ENCODE results near the gene IL21.
"Not testable (repeated sequence)": the region's sequence is repeated elsewhere in the genome, so short reads cannot be mapped to it uniquely, and the experiment has no call there.

The IL21 gene

DNA sequence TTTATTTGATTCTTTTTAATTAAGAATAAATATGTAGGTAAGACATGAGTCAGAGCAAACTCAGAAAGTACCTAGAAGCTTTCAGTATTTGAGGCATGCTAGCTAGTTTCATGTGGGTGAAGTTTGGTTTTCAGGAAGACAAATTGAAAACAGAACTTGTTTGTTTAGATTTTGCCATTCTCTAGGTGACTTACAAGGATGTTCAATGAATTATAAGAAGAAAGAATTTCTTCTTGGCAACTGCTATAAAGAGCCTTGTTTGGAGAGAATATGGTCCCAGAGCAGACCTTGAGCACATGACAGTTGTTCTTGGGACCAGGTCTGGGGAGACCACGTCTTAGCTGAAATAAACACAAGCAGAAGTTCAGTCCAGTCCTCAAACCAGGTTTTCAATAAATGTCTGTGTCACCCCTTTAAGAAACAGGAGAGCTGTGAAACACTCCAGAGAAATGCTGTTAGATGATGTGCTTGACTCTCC lies 38.0 kb upstream of the IL21 start:
- TF ChIP-seq EZH2phosphoT487 (IDR thresholded peaks at IDR 0.05; ENCODE audit: borderline replicate concordance), result no peak
- TF ChIP-seq, protein P1, sequence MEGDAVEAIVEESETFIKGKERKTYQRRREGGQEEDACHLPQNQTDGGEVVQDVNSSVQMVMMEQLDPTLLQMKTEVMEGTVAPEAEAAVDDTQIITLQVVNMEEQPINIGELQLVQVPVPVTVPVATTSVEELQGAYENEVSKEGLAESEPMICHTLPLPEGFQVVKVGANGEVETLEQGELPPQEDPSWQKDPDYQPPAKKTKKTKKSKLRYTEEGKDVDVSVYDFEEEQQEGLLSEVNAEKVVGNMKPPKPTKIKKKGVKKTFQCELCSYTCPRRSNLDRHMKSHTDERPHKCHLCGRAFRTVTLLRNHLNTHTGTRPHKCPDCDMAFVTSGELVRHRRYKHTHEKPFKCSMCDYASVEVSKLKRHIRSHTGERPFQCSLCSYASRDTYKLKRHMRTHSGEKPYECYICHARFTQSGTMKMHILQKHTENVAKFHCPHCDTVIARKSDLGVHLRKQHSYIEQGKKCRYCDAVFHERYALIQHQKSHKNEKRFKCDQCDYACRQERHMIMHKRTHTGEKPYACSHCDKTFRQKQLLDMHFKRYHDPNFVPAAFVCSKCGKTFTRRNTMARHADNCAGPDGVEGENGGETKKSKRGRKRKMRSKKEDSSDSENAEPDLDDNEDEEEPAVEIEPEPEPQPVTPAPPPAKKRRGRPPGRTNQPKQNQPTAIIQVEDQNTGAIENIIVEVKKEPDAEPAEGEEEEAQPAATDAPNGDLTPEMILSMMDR (conservative IDR thresholded peaks at IDR 0.05; ENCODE audit: low read length), result no peak
- Histone ChIP-seq H3K4me3 (ENCODE audit: low read length, poor library complexity, severe bottlenecking) (no peak overlapping the region), H3K4me2 (ENCODE audit: low read depth, low read length, poor library complexity, severe bottlenecking) (no peak overlapping the region), H3F3A (ENCODE audit: low read depth) (no peaks in the 10 kb centered on the region), H3K9ac (ENCODE audit: low read depth, low read length, poor library complexity, severe bottlenecking) (no peak overlapping the region), H3K9me3 (ENCODE audit: insufficient read depth, low read depth, low read length) (no peaks in the 10 kb centered on the region), H3K27me3 (ENCODE audit: insufficient read depth, low read length, poor library complexity, severe bottlenecking) (no peaks in the 10 kb centered on the region), H3K79me2 (ENCODE audit: insufficient read depth, low read length) (no peaks in the 10 kb centered on the region), H3K4me1 (ENCODE audit: insufficient read depth, low read length, poor library complexity, severe bottlenecking) (no peaks in the 10 kb centered on the region), H3K9me2 (replicated peaks; ENCODE audit: low read depth, low read length) (no peaks in the 10 kb centered on the region), H2AFZ (ENCODE audit: low read length) (no peak overlapping the region), H3K36me3 (ENCODE audit: insufficient read depth, low read length) (no peaks in the 10 kb centered on the region), H4K20me1 (ENCODE audit: insufficient read depth, low read length, poor library complexity, severe bottlenecking) (no peaks in the 10 kb centered on the region)

DNA sequence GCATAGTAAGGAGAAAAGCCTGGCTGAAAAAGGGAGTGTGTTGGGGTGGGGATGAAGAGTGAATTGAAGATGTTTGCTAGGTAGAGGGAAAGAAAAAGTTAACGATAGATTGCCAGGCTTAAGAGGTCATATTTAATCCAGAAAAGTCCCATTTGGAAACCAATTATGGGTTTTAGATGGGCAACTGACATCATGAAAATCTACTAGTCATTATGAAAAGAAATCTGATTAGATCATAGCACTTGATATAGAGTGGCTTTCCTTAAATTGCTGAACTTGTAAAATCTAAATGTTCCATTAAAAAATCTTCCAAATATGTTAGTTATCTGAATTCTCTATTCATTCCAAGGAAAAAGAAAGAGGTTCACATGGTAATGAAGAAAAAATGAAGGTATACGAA lies 37.5 kb upstream of the IL21 start:
- Histone ChIP-seq H3K4me2 (ENCODE audit: low read depth, low read length, poor library complexity, severe bottlenecking) (no peak overlapping the region), H3K4me3 (ENCODE audit: low read length, poor library complexity, severe bottlenecking) (no peak overlapping the region), H3K79me2 (ENCODE audit: insufficient read depth, low read length) (no peaks in the 10 kb centered on the region), H4K20me1 (ENCODE audit: insufficient read depth, low read length, poor library complexity, severe bottlenecking) (no peaks in the 10 kb centered on the region), H3K9ac (ENCODE audit: low read depth, low read length, poor library complexity, severe bottlenecking) (no peak overlapping the region), H3K9me2 (replicated peaks; ENCODE audit: low read depth, low read length) (no peaks in the 10 kb centered on the region), H2AFZ (ENCODE audit: low read length) (no peak overlapping the region), H3K36me3 (ENCODE audit: insufficient read depth, low read length) (no peaks in the 10 kb centered on the region), H3K27me3 (ENCODE audit: insufficient read depth, low read length, poor library complexity, severe bottlenecking) (no peaks in the 10 kb centered on the region), H3K9me3 (ENCODE audit: insufficient read depth, low read depth, low read length) (no peaks in the 10 kb centered on the region), H3F3A (ENCODE audit: low read depth) (no peaks in the 10 kb centered on the region), H3K4me1 (ENCODE audit: insufficient read depth, low read length, poor library complexity, severe bottlenecking) (no peaks in the 10 kb centered on the region)
- TF ChIP-seq, protein P1 (conservative IDR thresholded peaks at IDR 0.05; ENCODE audit: low read length), result no peak
- no peak for TF ChIP-seq EZH2phosphoT487 (IDR thresholded peaks at IDR 0.05; ENCODE audit: borderline replicate concordance)

DNA sequence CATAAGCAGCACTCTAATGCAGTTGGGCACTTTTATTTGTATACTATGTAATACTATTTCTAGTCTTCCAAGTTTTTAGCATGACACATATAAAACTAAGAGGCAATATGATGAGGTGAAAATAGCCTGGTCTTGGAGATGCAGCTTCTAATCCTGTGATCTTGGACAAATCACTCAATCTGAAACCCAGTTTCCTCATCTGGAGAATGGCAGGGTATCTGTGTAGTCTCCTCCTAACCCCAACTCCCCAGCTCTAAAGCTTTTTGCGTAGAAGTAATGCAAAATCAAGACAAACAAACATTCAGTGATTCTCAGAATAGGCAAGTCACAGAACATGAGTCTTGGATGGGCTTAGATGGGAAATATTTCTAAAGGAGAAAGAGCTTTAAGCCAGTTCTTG lies 36.7 kb upstream of the IL21 start:
- Histone ChIP-seq H3K4me1 (ENCODE audit: insufficient read depth, low read length, poor library complexity, severe bottlenecking) (no peaks in the 10 kb centered on the region), H3K4me3 (ENCODE audit: low read length, poor library complexity, severe bottlenecking) (no peak overlapping the region), H3K36me3 (ENCODE audit: insufficient read depth, low read length) (no peaks in the 10 kb centered on the region), H3K9me2 (replicated peaks; ENCODE audit: low read depth, low read length) (no peaks in the 10 kb centered on the region), H3K9ac (ENCODE audit: low read depth, low read length, poor library complexity, severe bottlenecking) (no peak overlapping the region), H2AFZ (ENCODE audit: low read length) (no peak overlapping the region), H3K79me2 (ENCODE audit: insufficient read depth, low read length) (no peaks in the 10 kb centered on the region), H3K27me3 (ENCODE audit: insufficient read depth, low read length, poor library complexity, severe bottlenecking) (no peaks in the 10 kb centered on the region), H3F3A (ENCODE audit: low read depth) (no peaks in the 10 kb centered on the region), H3K4me2 (ENCODE audit: low read depth, low read length, poor library complexity, severe bottlenecking) (no peak overlapping the region), H4K20me1 (ENCODE audit: insufficient read depth, low read length, poor library complexity, severe bottlenecking) (no peaks in the 10 kb centered on the region), H3K9me3 (ENCODE audit: insufficient read depth, low read depth, low read length) (no peaks in the 10 kb centered on the region)
- TF ChIP-seq, protein P1 (conservative IDR thresholded peaks at IDR 0.05; ENCODE audit: low read length), result no peak
- TF ChIP-seq EZH2phosphoT487 (IDR thresholded peaks at IDR 0.05; ENCODE audit: borderline replicate concordance), result no peak

DNA sequence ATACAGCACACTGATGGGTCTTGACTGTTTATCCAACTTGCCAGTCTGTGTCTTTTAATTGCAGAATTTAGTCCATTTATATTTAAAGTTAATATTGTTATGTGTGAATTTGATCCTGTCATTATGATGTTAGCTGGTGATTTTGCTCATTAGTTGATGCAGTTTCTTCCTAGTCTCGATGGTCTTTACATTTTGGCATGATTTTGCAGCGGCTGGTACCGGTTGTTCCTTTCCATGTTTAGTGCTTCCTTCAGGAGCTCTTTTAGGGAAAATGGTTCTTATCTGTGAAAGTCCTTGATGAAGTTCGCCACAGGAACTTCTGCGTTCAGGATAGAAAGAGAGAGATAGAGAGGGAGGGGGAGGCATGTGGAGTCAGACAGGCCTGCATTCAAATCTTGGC lies 35.7 kb upstream of the IL21 start:
- not testable (repeated sequence) for H4K20me1 ChIP-seq (ENCODE audit: insufficient read depth, low read length, poor library complexity, severe bottlenecking); H3K9ac ChIP-seq (ENCODE audit: low read depth, low read length, poor library complexity, severe bottlenecking); H3K27me3 ChIP-seq (ENCODE audit: insufficient read depth, low read length, poor library complexity, severe bottlenecking); H3K4me1 ChIP-seq (ENCODE audit: insufficient read depth, low read length, poor library complexity, severe bottlenecking); H2AFZ ChIP-seq (ENCODE audit: low read length); H3K79me2 ChIP-seq (ENCODE audit: insufficient read depth, low read length); H3K4me3 ChIP-seq (ENCODE audit: low read length, poor library complexity, severe bottlenecking); H3K9me3 ChIP-seq (ENCODE audit: insufficient read depth, low read depth, low read length); H3F3A ChIP-seq (ENCODE audit: low read depth); H3K4me2 ChIP-seq (ENCODE audit: low read depth, low read length, poor library complexity, severe bottlenecking); H3K9me2 ChIP-seq (replicated peaks; ENCODE audit: low read depth, low read length); H3K36me3 ChIP-seq (ENCODE audit: insufficient read depth, low read length)
